Kidney tubule cell (primary cell): Measurements from ENCODE around the gene PHF24.
"Not testable (repeated sequence)": the region's sequence is repeated elsewhere in the genome, so short reads cannot be mapped to it uniquely, and the experiment has no call there.

Experiments used
- DNase-seq: peaks from one replicate; pipeline ENCODE4 v3.0.0-alpha.2; 2018; ENCODE audit warnings: low spot score

Gene PHF24

DNA sequence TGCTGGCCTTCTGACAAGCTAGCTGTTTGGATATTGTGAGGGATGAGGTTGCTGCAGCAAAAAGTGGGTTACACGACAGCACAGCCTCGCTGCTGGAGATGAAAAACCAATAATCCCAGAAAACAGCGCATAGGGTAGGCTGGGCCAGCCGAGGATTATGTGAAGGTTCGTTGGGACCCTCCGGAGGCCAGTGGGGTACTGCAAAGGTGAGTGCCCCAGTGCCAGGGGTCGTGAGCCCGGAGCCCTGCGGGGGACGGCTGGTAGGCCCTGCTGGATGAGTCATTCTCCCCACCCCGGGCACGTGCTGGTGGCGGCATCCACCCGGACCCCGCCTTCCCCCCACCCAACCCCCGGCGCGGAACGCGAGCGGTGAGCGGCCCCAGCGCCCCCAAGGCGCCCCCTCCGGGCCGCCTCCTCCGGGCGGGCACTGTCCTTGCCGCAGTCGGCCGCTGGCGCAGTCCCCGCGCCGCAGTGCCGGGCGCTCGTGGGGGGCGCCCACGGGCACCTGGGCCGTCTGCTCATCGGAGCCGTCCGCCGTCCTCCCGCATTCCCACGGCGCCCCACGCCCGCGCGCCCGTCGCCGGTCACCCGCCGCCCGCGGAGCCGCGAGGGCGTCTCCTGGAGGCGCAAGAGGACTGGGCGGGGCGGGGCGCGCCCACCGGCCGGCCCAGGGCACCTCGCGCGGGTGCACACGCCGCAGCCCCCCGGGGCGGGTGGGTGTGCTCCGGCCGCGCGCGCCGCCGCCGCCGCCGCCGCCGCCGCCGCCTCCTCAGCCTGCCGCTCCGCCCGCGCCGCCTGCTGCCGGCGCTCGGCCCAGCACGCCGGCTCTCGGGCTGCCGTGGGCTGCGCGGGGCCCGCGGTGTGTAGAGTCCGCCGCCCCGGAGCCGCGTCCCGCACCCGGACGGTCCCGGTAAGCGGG lies at the start of gene PHF24:
TSS of gene PHF24 (plus strand) at position 794 of the 919 bp plus-strand sequence. CDS start 13,014 bp downstream, outside the sequence.
- peak; percentile 6 for DNase-seq

DNA sequence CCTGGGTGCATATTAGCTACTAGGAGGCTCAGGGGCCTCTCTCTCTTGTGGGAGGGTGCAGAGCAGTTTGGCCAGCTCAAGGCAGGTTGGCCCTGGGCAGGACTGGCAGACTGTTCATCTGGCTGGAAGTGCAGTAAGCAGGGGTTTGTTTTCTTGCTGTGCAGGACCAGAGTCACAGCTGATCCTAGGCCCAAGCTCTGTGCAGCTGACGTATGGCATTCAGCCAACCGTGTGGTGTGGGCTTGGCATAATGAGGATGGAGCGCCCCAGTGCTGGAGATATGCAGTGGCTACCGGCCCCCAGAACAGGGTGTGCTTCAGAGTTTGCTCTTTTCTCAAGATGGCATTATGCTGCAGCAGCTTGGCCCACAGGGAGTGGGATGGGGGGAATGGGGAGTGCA lies 31.0 kb upstream of the PHF24 start:
- no peak for DNase-seq

DNA sequence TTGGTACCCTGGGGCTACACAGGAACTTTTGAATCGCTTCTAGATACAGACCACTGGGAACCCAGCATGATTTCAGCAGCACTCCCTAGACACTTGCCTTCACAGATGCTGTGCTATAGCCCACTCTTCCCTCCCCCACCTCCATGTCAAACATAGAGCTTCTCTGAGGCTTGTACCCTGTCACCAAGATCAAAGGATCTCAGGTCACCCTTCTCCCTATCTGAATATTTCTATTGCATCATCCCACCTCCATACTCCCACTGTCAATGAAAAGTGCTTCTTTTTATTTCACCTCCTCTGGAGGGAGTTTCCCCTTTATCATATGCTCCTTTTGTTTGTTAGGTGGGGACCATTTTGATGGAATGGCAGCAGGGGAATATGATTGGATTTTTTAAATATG lies 29.2 kb upstream of the PHF24 start:
- DNase-seq: no peak

DNA sequence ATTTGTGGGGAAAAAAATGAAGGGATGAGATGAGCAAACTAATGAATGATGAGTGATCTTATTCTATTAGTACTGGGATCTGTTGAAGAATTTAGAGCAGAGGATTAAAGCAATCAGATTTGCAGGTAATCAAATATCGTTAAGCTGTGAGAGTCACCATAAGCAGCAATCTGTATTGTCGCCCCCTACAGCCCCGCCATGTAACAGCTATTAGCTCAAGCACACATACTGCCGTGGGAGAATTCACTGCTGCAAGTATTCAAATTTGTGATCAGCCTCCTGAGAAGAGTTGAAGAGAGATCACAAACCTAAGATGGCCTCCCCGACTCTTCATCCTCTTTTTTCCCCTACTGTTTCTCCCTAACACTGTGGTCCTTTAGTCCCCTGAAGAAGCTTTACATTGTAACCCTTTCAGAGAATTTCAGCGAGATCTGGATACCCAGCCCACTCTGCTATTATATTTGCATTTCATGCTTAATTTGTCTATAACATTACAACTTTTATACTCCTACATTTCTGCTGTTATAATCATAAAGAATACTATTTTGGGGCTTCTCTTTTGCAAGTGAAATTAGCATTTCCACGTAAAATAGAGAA lies 28.5 kb upstream of the PHF24 start:
- peak; percentile 15 for DNase-seq

DNA sequence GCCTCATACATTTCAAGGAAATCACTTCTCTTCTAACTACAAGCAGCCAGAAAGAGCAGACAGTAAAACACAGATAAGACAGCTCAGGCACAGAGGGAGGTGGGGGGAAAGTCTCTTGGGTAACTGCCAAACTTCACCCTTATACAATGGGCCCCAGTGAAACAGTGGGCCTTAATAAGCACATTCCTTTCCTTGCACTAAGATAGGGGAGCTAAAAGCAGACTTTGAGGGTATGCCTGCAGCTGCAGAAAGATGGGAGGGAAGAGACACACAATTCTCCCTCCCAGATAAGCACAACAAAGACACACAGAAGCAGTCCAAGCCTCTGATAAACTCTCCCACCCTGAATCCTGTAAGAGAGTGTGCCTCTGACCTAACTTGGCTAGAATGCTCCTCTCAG lies 18.1 kb upstream of the PHF24 start:
- not testable (repeated sequence) for DNase-seq

DNA sequence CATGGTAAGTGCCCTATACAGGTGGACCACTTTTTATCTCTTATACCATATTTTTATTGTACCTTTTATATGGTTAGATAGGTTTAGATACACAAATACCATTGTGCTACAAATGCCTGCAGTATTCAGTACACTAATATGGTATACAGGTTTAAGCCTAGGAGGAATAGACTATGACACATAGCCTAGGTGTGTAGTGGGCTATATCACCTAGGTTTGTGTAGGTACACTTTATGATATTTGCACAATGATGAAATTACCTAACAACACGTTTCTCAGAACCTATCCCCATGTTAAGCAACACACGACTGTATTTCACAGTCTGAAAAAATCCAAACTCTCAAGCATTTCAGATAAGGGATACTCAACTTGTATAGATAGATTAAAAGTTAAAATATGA lies 9.6 kb upstream of the PHF24 start:
- DNase-seq: no peak

DNA sequence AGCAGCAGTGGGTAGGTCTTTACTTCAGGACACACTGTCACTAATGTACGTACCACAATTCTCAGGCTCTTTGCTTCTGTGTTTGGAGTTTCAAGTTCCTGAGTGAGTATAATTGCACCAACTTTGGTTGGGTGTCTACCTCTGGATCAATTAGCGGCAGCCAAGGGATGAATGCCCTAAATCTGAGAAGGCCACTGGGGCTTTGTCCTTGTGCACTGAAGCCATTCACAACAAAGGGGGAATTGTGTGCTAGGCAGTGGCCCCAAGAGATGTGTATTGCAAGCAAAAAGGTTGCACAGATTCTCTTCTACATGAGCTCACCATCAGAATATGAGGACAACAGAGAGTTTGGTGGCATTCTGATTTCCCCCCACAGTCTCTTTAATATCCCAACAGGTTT lies 3.9 kb upstream of the PHF24 start:
- no peak for DNase-seq

DNA sequence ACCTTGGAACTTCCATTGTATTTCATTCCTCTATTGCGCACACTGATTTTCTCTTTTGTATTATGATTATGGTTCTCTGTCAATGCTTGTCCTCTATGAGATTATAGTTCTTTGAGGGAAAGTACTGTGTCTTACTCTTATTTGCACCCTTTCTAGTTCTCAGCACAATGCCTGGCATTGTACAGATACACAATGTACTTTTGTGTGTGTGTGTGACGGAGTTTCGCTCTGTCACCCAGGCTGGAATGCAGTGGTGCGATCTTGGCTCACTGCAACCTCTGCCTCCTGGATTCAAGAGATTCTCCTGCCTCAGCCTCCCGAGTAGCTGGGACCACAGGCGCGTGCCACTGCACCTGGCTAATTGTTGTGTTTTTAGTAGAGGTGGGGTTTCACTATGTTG lies 2.0 kb upstream of the PHF24 start:
- DNase-seq: not testable (repeated sequence)

DNA sequence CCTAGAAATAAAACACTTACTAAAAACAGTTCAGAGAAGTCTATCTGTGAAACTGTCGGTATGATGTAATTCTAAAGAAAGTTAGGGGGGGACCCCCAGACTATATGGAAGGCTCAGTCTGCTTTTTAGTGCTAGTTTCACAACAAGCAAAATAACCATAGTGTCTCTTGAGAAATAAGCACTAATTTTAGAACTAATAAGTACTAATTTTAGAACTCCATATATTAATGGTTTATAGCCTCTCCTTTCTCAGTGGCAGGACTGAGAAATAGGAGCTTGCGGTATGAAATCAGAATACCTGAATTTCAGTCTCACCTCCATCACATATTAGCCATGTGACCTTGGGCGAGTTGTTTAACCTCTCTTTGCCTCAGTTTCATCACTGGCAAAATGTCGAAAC lies 1.4 kb upstream of the PHF24 start:
- DNase-seq: no peak

DNA sequence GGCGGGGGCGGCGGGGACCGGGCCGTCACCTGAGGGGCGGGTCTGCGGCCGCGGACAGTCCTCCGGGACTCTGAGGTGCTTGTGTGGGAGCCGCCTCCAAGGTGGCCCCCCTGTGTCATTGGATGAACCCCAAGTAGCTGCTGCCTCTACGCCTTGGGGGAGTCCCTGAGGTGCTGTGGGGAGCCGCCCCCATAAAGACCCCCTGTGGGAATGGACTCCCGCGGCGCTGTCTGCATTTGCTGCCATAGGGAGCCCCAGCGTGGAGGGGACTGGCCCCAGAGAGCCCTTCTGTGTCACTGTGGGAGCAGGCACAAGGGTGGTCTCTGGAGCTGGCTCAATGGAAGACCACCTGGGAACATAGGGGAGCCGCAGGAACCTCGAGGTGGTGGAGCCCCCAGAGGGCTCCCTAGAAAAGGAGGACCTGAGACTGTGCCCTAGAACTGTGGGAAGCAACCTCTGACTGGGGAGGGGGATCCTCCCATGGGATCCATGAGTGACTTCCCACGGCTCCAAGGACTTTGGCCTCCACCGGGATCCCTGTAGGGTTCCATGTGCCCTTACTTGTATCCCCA lies 412 bp downstream of the PHF24 start:
- DNase-seq: no peak

DNA sequence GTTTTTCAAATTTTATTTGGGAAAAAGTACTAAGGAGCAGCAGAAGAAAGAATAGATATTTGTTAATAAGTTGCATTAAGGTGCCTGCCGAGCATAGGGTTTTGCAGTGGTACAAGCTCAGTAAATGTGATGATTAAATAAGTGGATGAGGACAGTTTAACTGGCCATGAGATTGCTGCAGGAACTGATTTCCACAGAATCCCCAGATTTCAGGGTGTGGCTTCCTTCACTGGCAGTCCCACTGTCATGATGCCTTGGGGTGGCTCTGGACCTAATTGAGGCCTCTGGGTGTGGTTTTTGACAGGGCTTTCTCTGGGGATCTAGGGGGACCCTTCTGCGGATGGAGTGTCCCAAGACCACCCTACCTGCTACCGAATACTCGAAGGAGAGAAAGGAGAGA lies 1.4 kb downstream of the PHF24 start:
- no peak for DNase-seq

DNA sequence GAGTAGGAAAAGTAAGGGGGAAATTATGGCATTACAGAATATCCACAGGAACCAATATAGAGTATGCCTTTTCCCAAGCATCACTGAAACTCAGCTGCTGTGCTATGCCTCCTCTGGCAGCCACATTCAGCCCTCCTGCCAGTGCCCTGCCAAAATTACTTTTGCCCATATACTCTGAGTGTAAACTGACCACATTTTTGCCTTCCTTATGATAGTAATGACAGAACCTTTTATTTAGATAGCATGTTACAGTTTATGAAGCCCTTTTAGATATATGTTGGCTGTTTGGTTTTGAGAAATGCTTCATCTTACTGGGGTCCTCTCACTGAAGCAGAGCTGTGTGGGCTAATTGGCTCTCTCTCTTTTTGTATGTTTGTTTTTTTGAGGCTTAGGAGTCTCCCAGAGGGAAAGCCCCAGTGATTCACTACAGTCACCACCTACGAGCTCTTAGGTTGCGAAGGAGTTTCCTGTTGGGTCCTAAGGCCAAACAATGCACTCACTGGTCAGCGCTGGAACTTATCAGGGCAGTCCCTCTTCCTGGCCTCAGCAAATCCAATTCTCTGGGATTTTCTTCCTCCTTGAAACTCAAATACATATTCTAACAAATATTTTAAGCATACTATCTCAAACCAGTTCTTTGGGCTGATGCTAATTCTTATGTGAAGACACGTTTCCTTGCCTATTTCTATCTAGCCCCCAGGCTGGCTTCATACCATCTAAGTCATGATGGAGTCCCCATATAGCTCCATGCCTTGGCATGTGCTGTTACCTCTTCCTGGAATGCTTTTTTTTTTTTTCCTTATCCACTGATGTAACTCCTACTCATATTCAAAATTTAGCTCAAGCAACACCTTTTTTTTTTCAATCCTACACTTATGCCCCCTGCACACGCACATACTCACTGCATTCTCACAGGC lies 3.7 kb downstream of the PHF24 start:
- DNase-seq: peak; percentile 82

DNA sequence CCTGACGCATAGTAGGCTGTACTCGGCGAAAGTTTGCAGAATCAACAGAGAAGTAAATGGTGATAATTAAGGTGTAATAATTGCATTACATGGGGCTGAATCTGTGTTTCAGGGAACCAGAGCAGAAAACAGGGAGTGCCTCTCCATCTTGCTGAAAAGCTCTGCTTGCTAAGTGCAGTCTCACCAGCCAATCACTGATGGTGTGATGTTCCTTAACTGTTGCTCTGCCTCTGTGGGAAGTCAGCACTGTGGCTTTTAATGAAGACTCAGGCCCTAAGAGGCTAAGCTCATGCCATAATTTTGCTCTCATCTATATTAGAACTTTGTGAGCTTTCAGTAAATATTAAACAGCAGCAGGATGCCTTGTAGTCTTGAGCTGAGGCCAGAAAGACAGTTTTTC lies 4.5 kb downstream of the PHF24 start:
- no peak for DNase-seq

DNA sequence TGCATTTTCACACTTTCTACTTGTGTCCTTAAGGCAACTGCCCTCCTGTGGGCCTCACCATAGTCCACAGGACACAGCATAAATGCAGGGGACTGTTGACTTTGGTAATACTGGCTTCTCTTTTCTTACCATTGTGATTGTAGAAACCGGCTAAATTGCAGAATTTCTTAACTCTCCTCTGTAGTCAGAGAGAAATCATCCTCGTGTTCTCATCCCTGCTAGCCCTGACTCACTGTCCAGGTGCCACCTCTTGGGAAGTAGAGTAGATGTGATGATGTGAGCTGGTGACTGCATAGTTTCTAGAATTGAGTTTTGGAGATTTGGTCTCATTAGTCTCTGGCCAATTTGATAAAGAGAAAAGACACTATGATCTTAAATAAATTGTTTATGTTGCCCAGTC lies 5.5 kb downstream of the PHF24 start:
- no peak for DNase-seq

DNA sequence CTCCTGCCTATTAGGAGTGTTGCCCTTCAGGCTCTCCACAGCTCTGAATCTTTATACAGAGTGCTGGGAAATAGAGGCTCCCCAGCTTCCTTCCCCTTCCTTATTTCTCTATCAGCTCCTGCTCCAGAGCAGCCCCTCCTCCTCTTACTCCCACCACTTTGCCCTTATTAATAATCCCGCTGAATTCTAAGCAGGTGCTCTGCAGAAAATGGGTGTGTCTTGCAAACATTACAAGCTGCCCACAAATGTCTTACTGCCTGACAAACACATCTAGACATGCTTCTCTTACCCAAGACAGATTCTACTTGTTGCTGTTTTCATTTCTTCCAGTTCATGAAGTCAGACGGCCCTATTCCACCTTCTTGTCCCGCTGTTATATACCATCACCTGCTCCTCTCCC lies 6.4 kb downstream of the PHF24 start:
- no peak for DNase-seq

DNA sequence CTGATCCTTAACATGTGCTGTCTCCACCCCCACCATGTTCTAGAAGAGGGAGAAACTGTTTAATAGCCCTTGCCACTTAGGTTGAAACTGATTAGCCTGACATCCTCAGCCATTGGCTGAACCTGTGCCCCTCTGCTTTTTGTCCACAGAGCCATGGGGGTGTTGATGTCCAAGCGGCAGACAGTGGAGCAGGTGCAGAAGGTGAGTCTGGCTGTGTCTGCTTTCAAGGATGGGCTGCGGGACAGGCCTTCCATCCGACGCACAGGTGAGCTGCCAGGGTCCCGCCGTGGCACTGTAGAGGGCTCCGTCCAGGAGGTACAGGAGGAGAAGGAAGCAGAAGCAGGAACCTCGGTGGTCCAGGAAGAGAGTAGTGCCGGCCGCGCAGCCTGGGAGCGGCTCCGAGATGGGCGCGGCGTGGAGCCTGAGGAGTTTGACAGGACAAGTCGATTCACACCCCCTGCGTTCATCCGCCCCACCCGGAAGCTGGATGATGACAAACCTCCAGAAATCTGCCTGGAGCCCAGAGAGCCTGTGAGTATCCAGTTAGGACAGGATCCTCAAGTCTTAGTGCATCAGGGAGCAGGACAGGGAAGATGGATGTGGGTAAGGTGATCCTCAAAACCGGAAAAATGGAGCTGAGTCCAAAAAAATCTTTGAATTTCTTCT lies 13.2 kb downstream of the PHF24 start:
- no peak for DNase-seq

DNA sequence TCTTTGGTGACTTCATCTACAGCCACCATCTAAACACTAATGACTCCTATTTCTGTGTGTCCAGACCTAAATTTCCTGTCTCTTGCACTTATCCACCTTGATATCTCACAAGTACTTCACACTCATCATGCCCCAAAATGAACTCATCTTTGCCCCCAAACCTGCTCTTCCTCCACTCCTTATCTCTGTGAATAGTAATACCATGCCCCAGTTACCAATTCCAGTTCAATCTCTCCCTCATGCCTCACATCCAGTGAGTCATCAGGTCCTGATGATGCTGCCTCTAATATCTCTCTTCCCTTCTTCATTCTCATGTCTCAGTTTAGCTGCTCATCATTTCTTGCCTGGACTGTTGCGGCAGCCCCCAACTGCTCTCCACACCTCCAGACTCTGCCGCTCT lies 16.6 kb downstream of the PHF24 start:
- no peak for DNase-seq

DNA sequence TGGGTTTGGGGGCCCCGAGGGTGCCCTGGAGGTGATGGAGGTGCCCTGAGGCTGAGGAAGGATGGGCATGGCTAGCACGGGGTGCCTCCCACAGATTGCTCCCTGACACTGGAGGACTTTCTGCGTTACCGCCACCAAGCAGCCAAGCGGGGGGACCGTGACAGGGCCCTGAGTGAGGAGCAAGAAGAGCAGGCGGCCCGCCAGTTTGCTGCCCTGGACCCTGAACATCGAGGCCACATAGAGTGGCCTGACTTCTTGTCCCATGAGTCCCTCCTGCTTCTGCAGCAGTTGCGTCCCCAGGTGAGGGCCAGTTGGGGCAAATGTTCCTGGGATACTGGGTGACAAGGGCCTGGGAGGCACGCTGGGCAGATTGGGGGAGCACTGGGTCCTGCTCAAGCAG lies 18.4 kb downstream of the PHF24 start:
- DNase-seq: no peak

DNA sequence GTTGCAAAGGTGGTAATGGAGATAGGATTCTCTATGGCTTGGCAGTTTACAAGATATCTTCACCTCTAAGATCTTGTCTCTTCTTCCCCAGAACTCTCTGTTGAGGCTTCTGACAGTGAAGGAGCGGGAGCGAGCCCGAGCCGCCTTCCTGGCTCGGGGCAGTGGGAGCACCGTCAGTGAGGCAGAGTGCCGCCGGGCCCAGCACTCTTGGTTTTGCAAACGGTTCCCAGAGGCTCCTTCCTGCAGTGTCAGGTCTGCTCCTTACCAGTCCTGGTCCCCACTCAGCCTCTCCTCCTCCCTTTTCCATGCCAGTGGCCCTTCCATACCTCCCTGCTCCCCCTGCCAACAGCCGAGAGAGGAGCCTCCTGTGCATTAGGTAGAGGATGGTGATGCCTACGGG lies 18.9 kb downstream of the PHF24 start:
- no peak for DNase-seq

DNA sequence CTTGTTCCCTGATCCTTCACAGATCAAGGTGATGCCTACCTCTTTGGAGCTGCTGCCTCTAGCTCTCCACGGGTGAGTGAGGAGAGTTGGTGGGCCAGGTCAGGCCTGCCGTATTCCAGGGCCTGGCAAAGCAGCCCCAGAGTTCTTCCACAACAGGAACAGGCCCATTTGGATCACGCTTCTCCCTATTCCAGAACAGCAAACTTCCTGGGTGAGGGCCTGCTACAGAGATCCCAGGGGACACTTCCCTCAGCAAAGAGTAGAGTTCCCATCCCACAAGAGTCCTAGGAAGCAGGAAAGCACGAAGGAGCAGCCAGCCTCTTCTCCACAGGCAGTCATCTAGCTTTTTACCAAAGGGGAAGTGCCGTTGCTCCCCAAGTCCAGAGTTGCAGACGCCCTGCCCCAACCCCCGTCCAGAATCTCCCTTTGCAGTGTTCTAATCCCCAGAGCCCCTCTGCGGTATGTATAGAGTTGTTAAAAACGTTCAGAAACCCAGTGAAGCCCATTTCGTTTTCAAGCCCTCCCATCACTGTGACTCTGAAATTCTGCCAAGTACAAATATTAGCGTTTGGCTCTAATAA lies 22.2 kb downstream of the PHF24 start:
- DNase-seq: no peak

DNA sequence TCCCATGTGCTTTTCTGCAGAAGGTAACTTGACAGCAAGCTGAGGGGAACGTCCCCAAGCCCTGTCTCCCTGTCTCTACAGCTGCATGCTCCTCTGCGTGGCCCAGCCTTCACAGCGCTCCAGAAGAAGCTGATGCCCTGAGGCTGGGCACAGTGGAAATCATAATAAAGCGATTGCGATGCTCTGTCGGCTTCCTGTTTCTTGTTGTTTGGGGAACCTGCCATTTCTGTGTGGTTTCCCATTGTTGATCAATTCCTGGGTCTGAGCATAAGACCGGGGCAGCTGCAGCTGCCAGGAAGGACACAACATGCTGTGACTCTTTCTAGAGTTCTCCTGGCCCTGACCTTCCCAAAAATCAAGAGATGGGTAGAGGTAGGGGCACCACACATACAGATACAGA lies 24.3 kb downstream of the PHF24 start:
- DNase-seq: no peak
